SH-SY5Y (cell line): ENCODE results near the gene PLCL1.

ENCODE experiments used
- GATA2 ChIP-seq: IDR thresholded peaks from 2 replicates; pipeline ENCODE4 v1.6.1; 2011; ENCODE audit warnings: mild to moderate bottlenecking, low read depth, low read length
- GATA3 ChIP-seq: IDR thresholded peaks from 2 replicates; pipeline ENCODE4 v1.6.1; 2011; ENCODE audit warnings: low read depth, mild to moderate bottlenecking, low read length, moderate library complexity

PLCL1 gene

DNA sequence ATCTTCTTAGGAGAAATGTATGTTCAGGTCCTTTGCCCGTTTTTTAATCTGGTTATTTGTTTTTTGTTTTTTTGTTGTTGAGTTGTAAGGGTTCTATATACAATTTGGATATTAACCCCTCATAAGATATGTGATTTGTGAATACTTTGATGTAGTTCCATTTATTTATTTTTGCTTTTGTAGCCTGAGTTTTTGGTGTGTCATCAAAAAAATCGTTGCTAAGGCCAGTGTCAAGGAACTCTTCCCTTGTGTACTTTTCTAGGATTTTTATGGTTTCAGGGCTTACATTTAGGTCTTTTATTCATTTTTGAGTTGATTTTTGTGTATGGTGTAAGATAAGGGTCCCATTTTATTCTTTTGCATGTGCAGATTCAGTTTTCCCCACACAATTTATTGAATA, 372.6 kb downstream of the PLCL1 start:
- TF ChIP-seq GATA2 (no peak), GATA3 (no peak)

DNA sequence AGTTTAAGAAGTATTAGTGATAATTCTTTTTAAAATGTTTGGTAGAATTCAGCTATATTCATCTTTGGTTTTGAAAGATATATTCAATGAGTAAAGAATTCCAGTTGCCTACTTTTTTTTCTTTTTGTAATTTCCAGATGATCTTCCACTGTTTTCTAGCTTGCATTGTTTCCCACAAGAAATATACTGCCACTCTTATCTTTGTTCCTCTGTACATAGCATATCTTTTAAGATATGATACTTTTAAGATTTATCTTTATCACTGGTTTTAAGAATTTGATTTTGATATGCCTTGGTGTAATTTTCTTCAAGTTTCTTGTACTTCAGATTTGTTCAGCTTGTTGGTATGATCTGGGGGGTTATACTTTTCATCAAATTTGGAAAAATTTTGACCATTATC, 374.4 kb downstream of the PLCL1 start:
- TF ChIP-seq GATA2 (no peak), GATA3 (no peak)

DNA sequence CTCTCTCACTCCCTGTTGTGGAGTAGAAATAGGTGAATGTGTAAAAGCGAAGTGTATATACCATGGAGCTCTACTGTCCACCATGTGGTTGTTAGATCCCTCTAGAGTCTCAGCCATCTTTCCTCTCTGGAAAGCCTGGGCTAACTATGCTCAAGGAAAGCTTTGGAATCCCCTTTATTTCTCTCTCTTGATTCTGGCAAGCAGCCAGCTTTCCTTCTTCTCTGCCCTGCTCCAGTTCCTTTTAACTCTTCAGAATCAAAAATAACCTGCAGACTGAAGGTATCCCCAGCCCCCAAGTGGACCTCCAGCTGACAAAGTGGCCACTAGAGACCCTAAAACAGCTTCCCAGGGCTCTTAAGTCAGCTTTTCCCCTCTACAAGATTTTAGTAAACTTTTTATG, 381.9 kb downstream of the PLCL1 start:
- no peak for TF ChIP-seq GATA2
- TF ChIP-seq GATA3: no peak

DNA sequence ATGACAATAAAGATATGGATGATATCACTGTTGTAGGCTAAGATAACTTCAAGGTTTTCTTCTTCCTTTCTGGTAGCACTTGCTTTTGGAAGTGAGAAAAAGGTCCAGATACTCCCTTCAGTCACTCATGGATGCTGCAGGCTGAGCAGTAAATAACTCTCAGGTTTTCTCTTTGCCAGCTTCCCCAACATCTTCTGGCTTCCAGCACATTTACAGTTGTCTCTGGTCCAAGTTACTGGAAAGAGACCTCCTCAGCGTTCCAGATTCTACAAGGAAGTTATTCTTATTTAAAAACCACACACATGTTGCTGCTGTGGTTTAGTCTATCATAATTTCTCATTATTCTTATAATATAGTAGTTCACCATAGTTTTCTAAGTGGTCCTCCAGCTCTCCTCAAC, 383.4 kb downstream of the PLCL1 start:
- TF ChIP-seq GATA3 (no peak), GATA2 (no peak)

DNA sequence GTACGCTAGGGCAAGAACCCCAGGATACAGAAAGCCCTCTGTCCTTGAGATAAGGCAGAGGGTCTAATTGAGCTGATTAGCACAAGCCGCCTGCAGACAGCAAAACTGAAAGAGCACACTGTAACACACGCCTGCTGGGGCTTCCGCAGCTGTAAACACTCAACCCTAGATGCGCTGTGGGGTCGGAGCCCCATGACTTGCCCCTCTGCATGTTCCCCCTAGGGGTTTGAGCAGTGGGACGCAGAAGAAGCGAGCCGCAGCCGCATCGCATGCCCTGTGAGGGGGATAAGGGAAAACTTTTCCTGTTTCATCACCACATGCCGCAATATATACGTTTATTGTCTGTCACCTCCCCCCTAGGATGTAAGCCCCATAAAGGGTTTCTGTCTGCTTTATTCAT, 384.6 kb downstream of the PLCL1 start:
- TF ChIP-seq GATA3 (no peak), GATA2 (no peak)

DNA sequence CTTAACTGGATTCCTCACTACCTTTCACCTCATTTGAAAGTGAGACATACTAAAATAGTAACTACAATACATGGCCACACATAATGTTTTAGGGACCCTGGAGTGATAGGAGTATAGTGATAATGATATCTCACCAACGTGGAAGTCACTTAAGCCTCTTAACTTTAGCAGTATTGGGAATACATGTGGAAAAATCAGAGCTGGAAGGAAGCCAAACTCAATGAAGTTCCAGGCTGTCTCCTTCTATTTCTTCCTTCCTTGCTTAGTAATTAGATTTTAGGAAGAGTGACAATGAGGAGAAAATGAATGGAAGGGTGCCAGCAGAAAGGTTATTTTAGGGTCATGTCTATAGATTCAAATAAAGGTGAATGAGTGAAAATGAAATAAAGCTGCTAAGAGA, 387.3 kb downstream of the PLCL1 start:
- TF ChIP-seq GATA2 (no peak), GATA3 (no peak)
